Karpas-422 (cell line): ENCODE measurements around the gene PHOX2A. TPM values are rescaled to one million over a fixed set of nuclear protein-coding genes. Genes with fewer than 3 reads are reported as not detected.

Source experiments
- DNase-seq: peaks from one replicate; pipeline ENCODE4 v3.0.0-alpha.2; 2015
- H2AFZ ChIP-seq: fragments of 200-600 bp; sonication (generic); 2 replicates; pipeline ENCODE4 v1.6.1; 2014; ENCODE audit warnings: antibody characterized with exemption, low read length, mixed read lengths
- H3K27ac ChIP-seq: fragments of 200-600 bp; sonication (generic); 2 replicates; pipeline ENCODE4 v1.5.1; 2014; ENCODE audit warnings: mild to moderate bottlenecking, low read length, moderate library complexity
- H3K27me3 ChIP-seq: fragments of 200-600 bp; sonication (generic); 2 replicates; pipeline ENCODE4 v1.6.1; 2014; ENCODE audit warnings: low read length, mixed read lengths
- H3K36me3 ChIP-seq: fragments of 200-600 bp; sonication (generic); 2 replicates; pipeline ENCODE4 v1.6.1; 2014; ENCODE audit warnings: low read length, mixed read lengths; ENCODE audit not compliant: insufficient read depth
- H3K4me1 ChIP-seq: fragments of 200-600 bp; sonication (generic); 2 replicates; pipeline ENCODE4 v1.6.1; 2014; ENCODE audit warnings: mild to moderate bottlenecking, low read length, mixed read lengths
- H3K4me2 ChIP-seq: fragments of 200-600 bp; sonication (generic); 2 replicates; pipeline ENCODE4 v1.6.1; 2014; ENCODE audit warnings: low read length, low read depth, mild to moderate bottlenecking; ENCODE audit not compliant: poor library complexity, severe bottlenecking
- H3K4me3 ChIP-seq: fragments of 200-600 bp; sonication (generic); 2 replicates; pipeline ENCODE4 v1.5.1; 2014; ENCODE audit warnings: mild to moderate bottlenecking, antibody characterized with exemption, low read length, mixed read lengths
- H3K79me2 ChIP-seq: fragments of 200-600 bp; sonication (generic); 2 replicates; pipeline ENCODE4 v1.6.1; 2014; ENCODE audit warnings: mild to moderate bottlenecking, low read length, mixed read lengths
- H3K9ac ChIP-seq: fragments of 200-600 bp; sonication (generic); 2 replicates; pipeline ENCODE4 v1.6.0; 2014; ENCODE audit warnings: low read length
- H3K9me2 ChIP-seq: fragments of 200-600 bp; sonication (generic), shearing (Covaris generic); replicated peaks from 2 replicates; pipeline ENCODE4 v1.6.0; 2014; ENCODE audit warnings: mild to moderate bottlenecking, low read length, moderate library complexity; ENCODE audit not compliant: insufficient read depth
- H3K9me3 ChIP-seq: fragments of 300-700, 200-600 bp; sonication (generic); 2 replicates; pipeline ENCODE4 v1.6.1; 2014; ENCODE audit warnings: low read length, mixed read lengths
- H4K20me1 ChIP-seq: fragments of 200-600 bp; sonication (generic); 2 replicates; pipeline ENCODE4 v1.6.1; 2014; ENCODE audit warnings: mild to moderate bottlenecking, antibody characterized with exemption, low read length, low read depth; ENCODE audit not compliant: insufficient read depth
- total RNA-seq: library from RNA; depleted of rRNA; stranded (reverse); fragments of >200 nt; shearing (Covaris generic); gene quantifications from 2 replicates; pipeline ENCODE4 v1.2.3, GENCODE V29; 2014; ENCODE audit warnings: low replicate concordance

PHOX2A gene
- total RNA-seq, 1 experiment from 2014 or later, result not detected

GRCh38 chr11:72234920-72235319 lies 9.1 kb downstream of the PHOX2A start:
- peaks cover 12% of the 10 kb centered on the region; the same call in 1 of the 2 replicates for H4K20me1 ChIP-seq
- no peaks in the 10 kb centered on the region for H3K9me3 ChIP-seq
- no peak overlapping the region for H3K9ac ChIP-seq
- no peak overlapping the region for H3K27ac ChIP-seq
- DNase-seq, result no peak
- H3K9me2 ChIP-seq, result no peaks in the 10 kb centered on the region
- no peak overlapping the region for H2AFZ ChIP-seq
- no peaks in the 10 kb centered on the region for H3K79me2 ChIP-seq
- H3K4me2 ChIP-seq, result no peak overlapping the region
- H3K4me1 ChIP-seq, result no peaks in the 10 kb centered on the region
- H3K4me3 ChIP-seq, result no peak overlapping the region
- peaks cover 13% of the 10 kb centered on the region; the same call in 1 of the 2 replicates for H3K36me3 ChIP-seq
- H3K27me3 ChIP-seq, result no peaks in the 10 kb centered on the region

GRCh38 chr11:72234514-72234830 lies 9.5 kb downstream of the PHOX2A start:
- DNase-seq, result no peak
- no peak overlapping the region for H3K4me2 ChIP-seq
- H3K9me2 ChIP-seq, result no peaks in the 10 kb centered on the region
- peaks cover 12% of the 10 kb centered on the region; the same call in 1 of the 2 replicates for H4K20me1 ChIP-seq
- H2AFZ ChIP-seq, result no peak overlapping the region
- no peak overlapping the region for H3K27ac ChIP-seq
- no peak overlapping the region for H3K9ac ChIP-seq
- no peaks in the 10 kb centered on the region for H3K27me3 ChIP-seq
- no peak overlapping the region for H3K4me3 ChIP-seq
- peaks cover 14% of the 10 kb centered on the region; the same call in 1 of the 2 replicates for H3K36me3 ChIP-seq
- H3K79me2 ChIP-seq, result no peaks in the 10 kb centered on the region
- no peaks in the 10 kb centered on the region for H3K9me3 ChIP-seq
- H3K4me1 ChIP-seq, result no peaks in the 10 kb centered on the region

- Histone ChIP-seq H3K27ac (no peak overlapping the region), H3K4me2 (no peak overlapping the region), H4K20me1 (peaks cover 11% of the 10 kb centered on the region; the same call in 1 of the 2 replicates), H3K27me3 (no peaks in the 10 kb centered on the region), H3K4me1 (no peaks in the 10 kb centered on the region), H2AFZ (no peak overlapping the region), H3K9ac (no peak overlapping the region), H3K79me2 (no peaks in the 10 kb centered on the region), H3K9me2 (no peaks in the 10 kb centered on the region), H3K9me3 (no peaks in the 10 kb centered on the region), H3K36me3 (peaks cover 14% of the 10 kb centered on the region; the same call in 1 of the 2 replicates), H3K4me3 (no peak overlapping the region)
- DNase-seq, result no peak
Measured at GRCh38 chr11:72233773-72234513, 10.0 kb downstream of the PHOX2A start.

- Histone ChIP-seq H3K4me3 (no peak overlapping the region), H3K4me2 (no peak overlapping the region), H2AFZ (no peak overlapping the region), H4K20me1 (0 out of 2 replicates have a peak, but pooled peaks cover 4% of the 10 kb centered on the region), H3K9ac (no peak overlapping the region), H3K36me3 (peaks cover 11% of the 10 kb centered on the region; the same call in 1 of the 2 replicates), H3K27me3 (no peaks in the 10 kb centered on the region), H3K4me1 (no peaks in the 10 kb centered on the region), H3K9me3 (no peaks in the 10 kb centered on the region), H3K79me2 (no peaks in the 10 kb centered on the region), H3K9me2 (no peaks in the 10 kb centered on the region), H3K27ac (no peak overlapping the region)
- DNase-seq, result no peak
Measured at GRCh38 chr11:72233056-72233772, 10.8 kb downstream of the PHOX2A start.

- Histone ChIP-seq H4K20me1 (0 out of 2 replicates have a peak, but pooled peaks cover 4% of the 10 kb centered on the region), H3K27me3 (no peaks in the 10 kb centered on the region), H3K9me3 (no peaks in the 10 kb centered on the region), H3K4me3 (no peak overlapping the region), H3K36me3 (peaks cover 11% of the 10 kb centered on the region; the same call in 1 of the 2 replicates), H3K4me1 (no peaks in the 10 kb centered on the region), H2AFZ (no peak overlapping the region), H3K4me2 (no peak overlapping the region), H3K9ac (no peak overlapping the region), H3K79me2 (peaks cover under 1% of the 10 kb centered on the region; the same call in 1 of the 2 replicates), H3K9me2 (no peaks in the 10 kb centered on the region), H3K27ac (no peak overlapping the region)
- no peak for DNase-seq
Measured at GRCh38 chr11:72232260-72233055, 11.5 kb downstream of the PHOX2A start.

GRCh38 chr11:72231396-72232259 lies 12.3 kb downstream of the PHOX2A start:
- peaks cover under 1% of the 10 kb centered on the region; the same call in 1 of the 2 replicates for H3K4me1 ChIP-seq
- H4K20me1 ChIP-seq, result 0 out of 2 replicates have a peak, but pooled peaks cover 4% of the 10 kb centered on the region
- H3K9me3 ChIP-seq, result no peaks in the 10 kb centered on the region
- DNase-seq, result no peak
- no peak overlapping the region for H3K27ac ChIP-seq
- peaks cover 11% of the 10 kb centered on the region; the same call in 1 of the 2 replicates for H3K36me3 ChIP-seq
- H3K9me2 ChIP-seq, result no peaks in the 10 kb centered on the region
- H3K4me3 ChIP-seq, result no peak overlapping the region
- peaks cover 5% of the 10 kb centered on the region; the same call in 1 of the 2 replicates for H3K79me2 ChIP-seq
- no peak overlapping the region for H2AFZ ChIP-seq
- H3K9ac ChIP-seq, result no peak overlapping the region
- H3K27me3 ChIP-seq, result no peaks in the 10 kb centered on the region
- no peak overlapping the region for H3K4me2 ChIP-seq

- Histone ChIP-seq H4K20me1 (0 out of 2 replicates have a peak, but pooled peaks cover 4% of the 10 kb centered on the region), H3K4me3 (no peak overlapping the region), H3K9me3 (no peaks in the 10 kb centered on the region), H3K4me2 (no peak overlapping the region), H3K36me3 (peaks cover 9% of the 10 kb centered on the region; the same call in 1 of the 2 replicates), H2AFZ (no peak overlapping the region), H3K27ac (no peak overlapping the region), H3K4me1 (peaks cover 7% of the 10 kb centered on the region), H3K9me2 (no peaks in the 10 kb centered on the region), H3K27me3 (no peaks in the 10 kb centered on the region), H3K9ac (no peak overlapping the region), H3K79me2 (peaks cover 9% of the 10 kb centered on the region)
- no peak for DNase-seq
Measured at GRCh38 chr11:72230764-72231365, 13.1 kb downstream of the PHOX2A start.
